ENCODE results near the gene GNL2. TPM values are rescaled to one million over a fixed set of nuclear protein-coding genes. Genes with fewer than 3 reads are reported as not detected.

The GNL2 gene
- total RNA-seq, 1 experiment from 2014 or later = 121 TPM

GRCh38 chr1:37609994-37610393 lies 14.3 kb upstream of the GNL2 start:
- Histone ChIP-seq H3K4me3 (ENCODE audit: low read depth, low read length, poor library complexity, severe bottlenecking) (no peak overlapping the region), H3K27me3 (replicated peaks; ENCODE audit: insufficient read depth, low read depth, low read length, poor library complexity) (peaks cover 70% of the 10 kb centered on the region), H3K27ac (ENCODE audit: low read depth, low read length, poor library complexity, severe bottlenecking) (no peak overlapping the region), H3K4me1 (ENCODE audit: insufficient read depth, low read length, poor library complexity, severe bottlenecking) (no peaks in the 10 kb centered on the region), H3K9me3 (ENCODE audit: low read depth, low read length, poor library complexity, severe bottlenecking) (no peaks in the 10 kb centered on the region), H3K36me3 (ENCODE audit: insufficient read depth, low read length, poor library complexity, severe bottlenecking) (no peaks in the 10 kb centered on the region)
- BruUV-seq (replicated peaks) = no TSS peak
- intact Hi-C loops (cut with micrococcal nuclease; ENCODE audit: unreplicated experiment) = no loop called here
- CTCF ChIA-PET = no interaction called here
- no peak for DNase-seq (ENCODE audit: low spot score)
- TF ChIP-seq EZH2 (IDR thresholded peaks at IDR 0.05; ENCODE audit: borderline replicate concordance, low read depth, low read length, poor library complexity, severe bottlenecking) (no peak), CTCF (conservative IDR thresholded peaks at IDR 0.05; ENCODE audit: low read depth, low read length) (no peak)
- POLR2A ChIA-PET (ENCODE audit: low non-redundant PET) = no interaction called here

- Histone ChIP-seq H3K4me1 (ENCODE audit: insufficient read depth, low read length, poor library complexity, severe bottlenecking) (no peaks in the 10 kb centered on the region), H3K4me3 (ENCODE audit: low read depth, low read length, poor library complexity, severe bottlenecking) (no peak overlapping the region), H3K27me3 (replicated peaks; ENCODE audit: insufficient read depth, low read depth, low read length, poor library complexity) (peaks cover 67% of the 10 kb centered on the region), H3K36me3 (ENCODE audit: insufficient read depth, low read length, poor library complexity, severe bottlenecking) (no peaks in the 10 kb centered on the region), H3K9me3 (ENCODE audit: low read depth, low read length, poor library complexity, severe bottlenecking) (no peaks in the 10 kb centered on the region), H3K27ac (ENCODE audit: low read depth, low read length, poor library complexity, severe bottlenecking) (no peak overlapping the region)
- no peak for DNase-seq (ENCODE audit: low spot score)
- BruUV-seq (replicated peaks) = no TSS peak
- intact Hi-C loops (cut with micrococcal nuclease; ENCODE audit: unreplicated experiment) = no loop called here
- POLR2A ChIA-PET (ENCODE audit: low non-redundant PET) = no interaction called here
- CTCF ChIA-PET = no interaction called here
- TF ChIP-seq EZH2 (IDR thresholded peaks at IDR 0.05; ENCODE audit: borderline replicate concordance, low read depth, low read length, poor library complexity, severe bottlenecking) (no peak), CTCF (conservative IDR thresholded peaks at IDR 0.05; ENCODE audit: low read depth, low read length) (no peak)
These were observed 13.3 kb upstream of the GNL2 start for GRCh38 chr1:37609002-37609401.

GRCh38 chr1:37606481-37607263 lies 10.9 kb upstream of the GNL2 start:
- intact Hi-C loops (cut with micrococcal nuclease; ENCODE audit: unreplicated experiment) = no loop called here
- H3K4me1 ChIP-seq (ENCODE audit: insufficient read depth, low read length, poor library complexity, severe bottlenecking) = no peaks in the 10 kb centered on the region
- ChIA-PET POLR2A (ENCODE audit: low non-redundant PET) (interaction anchor here (0.7 kb wide), 1 partner anchor 1794 kb away, joined by 4 read pairs; no protein-coding TSS in a partner anchor), CTCF (interaction anchor here (0.5 kb wide), 1 partner anchor 17 kb away, joined by 5 read pairs; no protein-coding TSS in a partner anchor)
- no peak for TF ChIP-seq CTCF (conservative IDR thresholded peaks at IDR 0.05; ENCODE audit: low read depth, low read length)
- TF ChIP-seq EZH2 (IDR thresholded peaks at IDR 0.05; ENCODE audit: borderline replicate concordance, low read depth, low read length, poor library complexity, severe bottlenecking) = no peak
- peaks cover 56% of the 10 kb centered on the region for H3K27me3 ChIP-seq (replicated peaks; ENCODE audit: insufficient read depth, low read depth, low read length, poor library complexity)
- no peaks in the 10 kb centered on the region for H3K9me3 ChIP-seq (ENCODE audit: low read depth, low read length, poor library complexity, severe bottlenecking)
- BruUV-seq (replicated peaks) = no TSS peak
- no peak overlapping the region for H3K4me3 ChIP-seq (ENCODE audit: low read depth, low read length, poor library complexity, severe bottlenecking)
- DNase-seq (ENCODE audit: low spot score) = no peak
- no peak overlapping the region for H3K27ac ChIP-seq (ENCODE audit: low read depth, low read length, poor library complexity, severe bottlenecking)
- no peaks in the 10 kb centered on the region for H3K36me3 ChIP-seq (ENCODE audit: insufficient read depth, low read length, poor library complexity, severe bottlenecking)

Data from A673 (cell line).